HEK293T (cell line): ENCODE results near the gene DUSP8.
"Not testable (repeated sequence)": the region's sequence is repeated elsewhere in the genome, so short reads cannot be mapped to it uniquely, and the experiment has no call there.

Source experiments
- CTCF ChIA-PET: fragments of 350-600 bp; formaldehyde crosslinking; extraction: SDS; loops from one replicate; lab custom pipeline; 2021; ENCODE audit warnings: antibody characterized with exemption, inconsistent platforms; lab: Yijun Ruan, JAX
- POLR2A ChIA-PET: fragments of 350-600 bp; formaldehyde crosslinking; extraction: SDS; loops from one replicate; lab custom pipeline; 2020; ENCODE audit warnings: antibody characterized with exemption, inconsistent platforms; lab: Yijun Ruan, JAX
- DNase-seq: peaks from one replicate; pipeline ENCODE4 v3.0.0; 2012; ENCODE audit warnings: mixed read lengths; ENCODE audit errors: extremely low spot score
- ARNT ChIP-seq: fragments of 450-650 bp; IDR thresholded peaks from 2 replicates; pipeline ENCODE4 v1.6.1; 2017; ENCODE audit warnings: mild to moderate bottlenecking
- BHLHE40 ChIP-seq: fragments of 450-650 bp; IDR thresholded peaks from 2 replicates; pipeline ENCODE4 v1.6.1; 2016; ENCODE audit warnings: mild to moderate bottlenecking, moderate library complexity, borderline replicate concordance
- CTBP1 ChIP-seq: fragments of 450-650 bp; IDR thresholded peaks from 2 replicates; pipeline ENCODE4 v1.6.1; 2016; ENCODE audit warnings: borderline replicate concordance
- ELF4 ChIP-seq: fragments of 450-650 bp; IDR thresholded peaks from 2 replicates; pipeline ENCODE4 v1.6.1; 2017; ENCODE audit warnings: antibody characterized with exemption
- FOXA1 ChIP-seq: fragments of 450-650 bp; IDR thresholded peaks from 2 replicates; pipeline ENCODE4 v1.6.1; 2016; ENCODE audit warnings: mild to moderate bottlenecking
- FOXK2 ChIP-seq: fragments of 450-650 bp; IDR thresholded peaks from 2 replicates; pipeline ENCODE4 v1.6.1; 2016; ENCODE audit warnings: mild to moderate bottlenecking
- FOXM1 ChIP-seq: fragments of 450-650 bp; IDR thresholded peaks from 2 replicates; pipeline ENCODE4 v1.6.1; 2017; ENCODE audit warnings: mild to moderate bottlenecking, borderline replicate concordance
- HDGF ChIP-seq: fragments of 450-650 bp; IDR thresholded peaks from 2 replicates; pipeline ENCODE4 v1.6.1; 2017; ENCODE audit warnings: antibody characterized with exemption, borderline replicate concordance
- L3MBTL2 ChIP-seq: fragments of 450-650 bp; conservative IDR thresholded peaks from 2 replicates; pipeline ENCODE4 v1.6.1; 2016; ENCODE audit warnings: mild to moderate bottlenecking
- LEF1 ChIP-seq: fragments of 450-650 bp; IDR thresholded peaks from 2 replicates; pipeline ENCODE4 v1.6.1; 2017; ENCODE audit warnings: mild to moderate bottlenecking, borderline replicate concordance
- NFRKB ChIP-seq: fragments of 450-650 bp; IDR thresholded peaks from 2 replicates; pipeline ENCODE4 v1.6.1; 2016; ENCODE audit warnings: mild to moderate bottlenecking, moderate library complexity
- PKNOX1 ChIP-seq: fragments of 450-650 bp; IDR thresholded peaks from 2 replicates; pipeline ENCODE4 v1.6.1; 2016
- SP1 ChIP-seq: fragments of 450-650 bp; IDR thresholded peaks from 2 replicates; pipeline ENCODE4 v1.6.1; 2017
- SUZ12 ChIP-seq: fragments of 450-650 bp; IDR thresholded peaks from 2 replicates; pipeline ENCODE4 v1.6.1; 2016; ENCODE audit warnings: mild to moderate bottlenecking
- TARDBP ChIP-seq: fragments of 450-650 bp; IDR thresholded peaks from 2 replicates; pipeline ENCODE4 v1.6.1; 2016
- ZNF384 ChIP-seq: fragments of 450-650 bp; IDR thresholded peaks from 2 replicates; pipeline ENCODE4 v1.6.1; 2016

The DUSP8 gene

GRCh38 chr11:1604711-1605110 is 32.6 kb upstream of the DUSP8 start:
- ChIA-PET CTCF (no interaction called here), POLR2A (no interaction called here)
- no peak for DNase-seq
- no peak for TF ChIP-seq BHLHE40

- ChIA-PET POLR2A (no interaction called here), CTCF (no interaction called here)
- no peak for DNase-seq
- no peak for TF ChIP-seq L3MBTL2
- TF ChIP-seq FOXA1 = no peak
- no peak for TF ChIP-seq FOXM1
- TF ChIP-seq ZNF384 = no peak
- TF ChIP-seq SUZ12 = no peak
- TF ChIP-seq LEF1 = no peak
- TF ChIP-seq ARNT = no peak
- TF ChIP-seq NFRKB = no peak
- TF ChIP-seq PKNOX1 = no peak
- TF ChIP-seq HDGF = no peak
- TF ChIP-seq ELF4 = no peak
- TF ChIP-seq CTBP1 = no peak
- TF ChIP-seq BHLHE40 = no peak
- TF ChIP-seq TARDBP = no peak
- TF ChIP-seq FOXK2 = no peak
- TF ChIP-seq SP1 = no peak
These were observed 32.1 kb upstream of the DUSP8 start for GRCh38 chr11:1604181-1604580.

GRCh38 chr11:1603629-1604028 is 31.6 kb upstream of the DUSP8 start:
- CTCF ChIA-PET = no interaction called here
- POLR2A ChIA-PET = no interaction called here
- TF ChIP-seq ARNT = no peak
- no peak for TF ChIP-seq ELF4
- TF ChIP-seq TARDBP = no peak
- TF ChIP-seq BHLHE40 = no peak
- TF ChIP-seq NFRKB = no peak
- no peak for TF ChIP-seq CTBP1
- no peak for TF ChIP-seq ZNF384
- no peak for TF ChIP-seq L3MBTL2
- no peak for TF ChIP-seq LEF1
- TF ChIP-seq PKNOX1 = no peak
- TF ChIP-seq SP1 = no peak
- DNase-seq = no peak

- CTCF ChIA-PET, DNase-seq, POLR2A ChIA-PET: not testable (repeated sequence)
These were observed 29.6 kb upstream of the DUSP8 start for GRCh38 chr11:1601663-1602062.

- POLR2A ChIA-PET = no interaction called here
- CTCF ChIA-PET = no interaction called here
- TF ChIP-seq FOXK2 (no peak), BHLHE40 (no peak), HDGF (no peak), ZNF384 (no peak), NFRKB (no peak), ARNT (no peak), L3MBTL2 (no peak), FOXA1 (no peak), PKNOX1 (no peak), CTBP1 (no peak), SP1 (no peak), LEF1 (no peak)
- DNase-seq = no peak
These were observed 28.6 kb upstream of the DUSP8 start for GRCh38 chr11:1600626-1601025.

GRCh38 chr11:1598816-1599215 is 26.7 kb upstream of the DUSP8 start:
- ChIA-PET POLR2A (no interaction called here), CTCF (interaction anchor here (1.2 kb wide), 1 partner anchor 41 kb away, joined by 5 read pairs; no protein-coding TSS in a partner anchor)
- DNase-seq = no peak
- no peak for TF ChIP-seq TARDBP
- TF ChIP-seq FOXA1 = no peak
- no peak for TF ChIP-seq PKNOX1
- no peak for TF ChIP-seq ZNF384
- TF ChIP-seq HDGF = no peak
- TF ChIP-seq NFRKB = no peak
- TF ChIP-seq FOXM1 = no peak
- no peak for TF ChIP-seq CTBP1
- no peak for TF ChIP-seq FOXK2
- no peak for TF ChIP-seq SUZ12
- no peak for TF ChIP-seq ELF4
- TF ChIP-seq SP1 = no peak
- no peak for TF ChIP-seq LEF1
- no peak for TF ChIP-seq BHLHE40
- TF ChIP-seq L3MBTL2 = no peak
- no peak for TF ChIP-seq ARNT

- CTCF ChIA-PET = interaction anchor here (1.2 kb wide), 1 partner anchor 42 kb away, joined by 5 read pairs; no protein-coding TSS in a partner anchor
- DNase-seq, POLR2A ChIA-PET: not testable (repeated sequence)
These were observed 26.3 kb upstream of the DUSP8 start for GRCh38 chr11:1598406-1598805.
